PC-3 (cell line): ENCODE results near the gene SAGE1. TPM values are rescaled to one million over a fixed set of nuclear protein-coding genes. Genes with fewer than 3 reads are reported as not detected.
"Not testable (repeated sequence)": the region's sequence is repeated elsewhere in the genome, so short reads cannot be mapped to it uniquely, and the experiment has no call there.

ENCODE experiments used
- ATAC-seq: fragments of 200-7000 bp; cut with Tn5 transposase; 2 replicates; pipeline ENCODE4 v1.9.1; 2020; ENCODE audit warnings: mild to moderate bottlenecking, moderate library complexity
- BruUV-seq: library from RNA; stranded (reverse); fragments of 400-500 nt; replicated peaks from 2 replicates; lab custom pipeline; 2021; lab: Mats Ljungman, UMichigan
- CTCF ChIA-PET: fragments of 300-600 bp; sonication (Branson Sonifier 250); formaldehyde crosslinking; loops from one replicate; lab custom pipeline; 2022; ENCODE audit warnings: antibody characterized with exemption; lab: Charles Lee
- POLR2A ChIA-PET: fragments of 300-600 bp; sonication (Branson Sonifier 250); formaldehyde crosslinking; loops from one replicate; lab custom pipeline; 2022; ENCODE audit warnings: antibody characterized with exemption; ENCODE audit not compliant: unreplicated experiment; lab: Charles Lee
- DNase-seq: peaks from one replicate; pipeline ENCODE4 v3.0.0-alpha.2; 2015
- H2AFZ ChIP-seq: fragments of 300-600 bp; sonication (generic); 2 replicates; pipeline ENCODE4 v1.6.0; 2016; ENCODE audit warnings: antibody characterized with exemption, low read length
- H3F3A ChIP-seq: fragments of 300-600 bp; sonication (generic); one replicate; pipeline ENCODE4 v1.6.0; 2017; ENCODE audit warnings: antibody characterized with exemption, low read length, control low read depth, mild to moderate bottlenecking; ENCODE audit not compliant: unreplicated experiment
- H3K27ac ChIP-seq: fragments of 300-600 bp; sonication (generic); 2 replicates; pipeline ENCODE4 v1.5.1; 2016; ENCODE audit warnings: mild to moderate bottlenecking, low read length
- H3K27me3 ChIP-seq: fragments of 300-600 bp; sonication (generic); 2 replicates; pipeline ENCODE4 v1.6.1; 2016; ENCODE audit warnings: low read length, mixed read lengths
- H3K36me3 ChIP-seq: fragments of 300-600 bp; sonication (generic); 2 replicates; pipeline ENCODE4 v1.6.1; 2016; ENCODE audit warnings: low read depth, mixed run types, low read length, mixed read lengths
- H3K4me1 ChIP-seq: fragments of 300-600 bp; sonication (generic); 2 replicates; pipeline ENCODE4 v1.5.1; 2016; ENCODE audit warnings: low read length; ENCODE audit not compliant: insufficient read depth
- H3K4me2 ChIP-seq: fragments of 300-600 bp; sonication (generic); 2 replicates; pipeline ENCODE4 v1.6.0; 2016; ENCODE audit warnings: low read length
- H3K4me3 ChIP-seq: fragments of 300-600 bp; sonication (generic); 2 replicates; pipeline ENCODE4 v1.5.1; 2016; ENCODE audit warnings: mild to moderate bottlenecking, low read length, mixed read lengths
- H3K79me2 ChIP-seq: fragments of 300-600 bp; sonication (generic); 2 replicates; pipeline ENCODE4 v1.6.1; 2017; ENCODE audit warnings: low read length, mixed read lengths
- H3K9ac ChIP-seq: fragments of 300-600 bp; sonication (generic); 2 replicates; pipeline ENCODE4 v1.6.0; 2016; ENCODE audit warnings: mild to moderate bottlenecking, low read length
- H3K9me2 ChIP-seq: fragments of 300-600 bp; sonication (generic); replicated peaks from 2 replicates; pipeline ENCODE4 v1.6.1; 2016; ENCODE audit warnings: mixed run types, low read length, mixed read lengths
- H3K9me3 ChIP-seq: fragments of 300-600 bp; sonication (generic); 2 replicates; pipeline ENCODE4 v1.6.1; 2016; ENCODE audit warnings: low read length, mixed read lengths
- H4K20me1 ChIP-seq: fragments of 300-600 bp; sonication (generic); 2 replicates; pipeline ENCODE4 v1.6.1; 2016; ENCODE audit warnings: low read length, mixed read lengths
- EZH2 ChIP-seq: fragments of 300-600 bp; sonication (generic); IDR thresholded peaks from one replicate; pipeline ENCODE4 v1.6.1; 2017; ENCODE audit warnings: antibody characterized with exemption, mild to moderate bottlenecking, low read length; ENCODE audit not compliant: unreplicated experiment
- EZH2phosphoT487 ChIP-seq: fragments of 300-600 bp; sonication (generic); IDR thresholded peaks from 2 replicates; pipeline ENCODE4 v1.6.1; 2018; ENCODE audit warnings: mild to moderate bottlenecking, antibody characterized with exemption, low read length, borderline replicate concordance
- intact Hi-C: fragments of 100-400 bp; cut with micrococcal nuclease; formaldehyde crosslinking; loops from 2 replicates; pipeline ENCODE4 v1.9.0; 2023
- total RNA-seq: library from RNA; depleted of rRNA; stranded (reverse); fragments of >200 nt; gene quantifications from 2 replicates; pipeline ENCODE4 v1.2.3, GENCODE V29; 2014
- TF ChIP-seq, protein P1 (sequence below): fragments of 300-600 bp; sonication (generic); conservative IDR thresholded peaks from 2 replicates; pipeline ENCODE4 v1.5.1; 2017; ENCODE audit warnings: antibody characterized with exemption, low read depth, mild to moderate bottlenecking, low read length

Gene SAGE1
- total RNA-seq, 1 experiment from 2014 or later, result not detected

DNA sequence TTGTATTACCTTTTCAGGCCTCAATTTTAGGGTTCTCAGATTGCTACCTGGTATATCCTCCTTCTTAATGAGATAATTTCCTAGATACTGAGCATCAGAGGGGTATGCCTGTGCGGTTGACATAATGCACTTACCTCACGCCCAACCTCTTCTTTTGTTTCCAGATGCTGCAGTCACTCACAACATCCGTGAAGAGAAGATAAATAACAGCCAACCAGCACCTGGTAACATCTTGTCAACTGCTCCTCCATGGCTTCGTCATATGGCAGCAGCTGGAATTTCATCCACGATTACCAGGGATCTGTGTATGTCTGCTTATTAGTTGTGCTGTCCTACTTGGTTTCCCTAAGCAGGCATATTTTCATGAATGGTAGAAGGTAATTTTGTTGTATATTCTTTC, 16.7 kb downstream of the SAGE1 start:
- Histone ChIP-seq H3K36me3 (no peaks in the 10 kb centered on the region), H3K27ac (no peak overlapping the region), H3K9ac (no peak overlapping the region), H3K4me2 (no peak overlapping the region), H4K20me1 (no peaks in the 10 kb centered on the region), H3K9me2 (no peaks in the 10 kb centered on the region), H3K9me3 (no peaks in the 10 kb centered on the region), H3F3A (no peaks in the 10 kb centered on the region), H2AFZ (no peak overlapping the region), H3K79me2 (no peaks in the 10 kb centered on the region), H3K4me1 (no peaks in the 10 kb centered on the region), H3K4me3 (no peak overlapping the region), H3K27me3 (peaks cover 56% of the 10 kb centered on the region)
- ATAC-seq, result no peak
- ChIA-PET CTCF (no interaction called here), POLR2A (no interaction called here)
- TF ChIP-seq EZH2 (no peak), EZH2phosphoT487 (no peak)
- TF ChIP-seq, protein P1, sequence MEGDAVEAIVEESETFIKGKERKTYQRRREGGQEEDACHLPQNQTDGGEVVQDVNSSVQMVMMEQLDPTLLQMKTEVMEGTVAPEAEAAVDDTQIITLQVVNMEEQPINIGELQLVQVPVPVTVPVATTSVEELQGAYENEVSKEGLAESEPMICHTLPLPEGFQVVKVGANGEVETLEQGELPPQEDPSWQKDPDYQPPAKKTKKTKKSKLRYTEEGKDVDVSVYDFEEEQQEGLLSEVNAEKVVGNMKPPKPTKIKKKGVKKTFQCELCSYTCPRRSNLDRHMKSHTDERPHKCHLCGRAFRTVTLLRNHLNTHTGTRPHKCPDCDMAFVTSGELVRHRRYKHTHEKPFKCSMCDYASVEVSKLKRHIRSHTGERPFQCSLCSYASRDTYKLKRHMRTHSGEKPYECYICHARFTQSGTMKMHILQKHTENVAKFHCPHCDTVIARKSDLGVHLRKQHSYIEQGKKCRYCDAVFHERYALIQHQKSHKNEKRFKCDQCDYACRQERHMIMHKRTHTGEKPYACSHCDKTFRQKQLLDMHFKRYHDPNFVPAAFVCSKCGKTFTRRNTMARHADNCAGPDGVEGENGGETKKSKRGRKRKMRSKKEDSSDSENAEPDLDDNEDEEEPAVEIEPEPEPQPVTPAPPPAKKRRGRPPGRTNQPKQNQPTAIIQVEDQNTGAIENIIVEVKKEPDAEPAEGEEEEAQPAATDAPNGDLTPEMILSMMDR, result no peak
- BruUV-seq, result no TSS peak
- DNase-seq, result no peak
- intact Hi-C loops, result no loop called here

DNA sequence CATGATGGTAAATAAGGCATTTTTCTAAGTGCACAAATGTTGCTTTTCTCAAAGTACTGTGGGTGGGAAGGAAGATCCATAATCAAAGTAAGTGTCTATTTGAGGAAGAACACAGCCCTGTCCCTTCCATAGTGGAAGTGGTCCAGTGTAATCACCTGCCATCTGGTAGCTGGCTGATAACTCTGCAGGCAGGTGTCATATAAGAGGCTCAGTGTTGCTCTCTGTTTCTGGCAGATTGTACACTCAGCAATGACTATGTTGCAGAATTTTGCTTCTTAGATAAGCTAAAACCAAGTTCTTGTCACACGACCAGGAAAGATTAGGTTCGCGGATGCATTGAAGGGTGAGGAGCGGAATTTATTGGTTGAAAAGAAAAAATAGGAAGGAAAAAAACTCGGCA, 20.9 kb downstream of the SAGE1 start:
- BruUV-seq, result no TSS peak
- ChIA-PET CTCF (no interaction called here), POLR2A (no interaction called here)
- no peaks in the 10 kb centered on the region for H3K79me2 ChIP-seq
- H3K36me3 ChIP-seq, result no peaks in the 10 kb centered on the region
- H3K27ac ChIP-seq, result no peak overlapping the region
- peaks cover 83% of the 10 kb centered on the region for H3K27me3 ChIP-seq
- H2AFZ ChIP-seq, result no peak overlapping the region
- TF ChIP-seq, protein P1, result no peak
- no peak for TF ChIP-seq EZH2
- no peak for TF ChIP-seq EZH2phosphoT487
- intact Hi-C loops, result no loop called here
- no peaks in the 10 kb centered on the region for H3F3A ChIP-seq
- no peak overlapping the region for H3K4me2 ChIP-seq
- no peak for DNase-seq
- H3K9me2 ChIP-seq, result no peaks in the 10 kb centered on the region
- no peaks in the 10 kb centered on the region for H3K9me3 ChIP-seq
- ATAC-seq, result no peak
- no peak overlapping the region for H3K4me3 ChIP-seq
- H3K9ac ChIP-seq, result no peak overlapping the region
- no peaks in the 10 kb centered on the region for H4K20me1 ChIP-seq
- H3K4me1 ChIP-seq, result no peaks in the 10 kb centered on the region

DNA sequence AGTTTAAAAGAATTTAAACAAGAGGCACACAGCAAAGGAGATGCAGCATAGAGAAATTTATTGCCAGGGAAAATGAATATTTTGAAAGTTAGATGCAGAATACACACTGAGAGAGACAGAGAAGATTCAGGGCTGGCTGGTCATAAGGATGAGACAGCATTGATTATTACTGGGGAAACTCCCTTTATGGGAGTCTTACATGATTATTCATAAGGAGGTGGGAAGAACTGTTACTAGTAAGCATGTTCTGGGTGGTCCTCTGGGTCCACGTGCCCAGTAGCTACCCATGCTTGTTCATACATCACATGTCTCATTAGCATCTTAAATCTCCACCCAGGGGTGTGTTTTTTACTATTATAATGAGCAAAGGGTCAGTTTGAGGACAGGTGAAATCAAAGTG, 27.0 kb downstream of the SAGE1 start:
- H3F3A ChIP-seq, CTCF ChIA-PET, H3K27ac ChIP-seq, H3K9me2 ChIP-seq, H4K20me1 ChIP-seq, H3K4me2 ChIP-seq, H3K4me3 ChIP-seq, H3K79me2 ChIP-seq, BruUV-seq, DNase-seq, intact Hi-C loops, POLR2A ChIA-PET, H3K36me3 ChIP-seq, H3K9ac ChIP-seq, ATAC-seq, H3K4me1 ChIP-seq, H2AFZ ChIP-seq, H3K9me3 ChIP-seq: not testable (repeated sequence)
- H3K27me3 ChIP-seq, result peaks cover 28% of the 10 kb centered on the region
